Loucy (cell line): Measurements from ENCODE around the gene OGDH.

Source experiments
- CTCF ChIP-seq: fragments of 200-600 bp; sonication (generic); conservative IDR thresholded peaks from 2 replicates; pipeline ENCODE4 v1.5.1; 2014; ENCODE audit warnings: mild to moderate bottlenecking, antibody characterized with exemption, low read length
- EZH2phosphoT487 ChIP-seq: fragments of 200-600 bp; IDR thresholded peaks from 2 replicates; pipeline ENCODE4 v1.6.1; 2018; ENCODE audit warnings: antibody characterized with exemption, mild to moderate bottlenecking, moderate library complexity, borderline replicate concordance

- TF ChIP-seq CTCF (no peak), EZH2phosphoT487 (no peak)
Measured at GRCh38 chr7:44637788-44638594, 31.6 kb downstream of the OGDH start.
